ENCODE measurements around the gene CCDC112. TPM values are rescaled to one million over a fixed set of nuclear protein-coding genes. Genes with fewer than 3 reads are reported as not detected.

Gene CCDC112
- total RNA-seq, 4 donors from 2014 or later = 4.7 to 7.2 (median 4.8) TPM

GRCh38 chr5:115297031-115297430 is 577 bp upstream of the CCDC112 start:
- Histone ChIP-seq H3K27me3 (no peaks in the 10 kb centered on the region), H3K4me1 (peaks cover 0 to 22% (median 8%) of the 10 kb centered on the region in 3 donors), H3K4me3 (peak overlapping the region; percentile 66 to 95 (median 88)), H3K27ac (peak overlapping the region in 1 of 4 donors; percentile 82), H3K9me3 (no peaks in the 10 kb centered on the region), H3K36me3 (no peaks in the 10 kb centered on the region)
- TF ChIP-seq POLR2A (IDR thresholded peaks at IDR 0.05) (no peak), CTCF (IDR thresholded peaks at IDR 0.05) (no peak)
- intact Hi-C loops (cut with DNase I) = no loop called here
- WGBS, 2 donors = 23 to 40% methylated on average over 5 of the region's 5 CpGs
- DNase-seq = no peak

GRCh38 chr5:115295777-115296123 is 704 bp downstream of the CCDC112 start:
- peak overlapping the region; percentile 69 to 82 (median 79) for H3K27ac ChIP-seq
- no peaks in the 10 kb centered on the region for H3K36me3 ChIP-seq
- H3K27me3 ChIP-seq = no peaks in the 10 kb centered on the region
- peaks cover 0 to 22% (median 8%) of the 10 kb centered on the region in 3 donors for H3K4me1 ChIP-seq
- no peak for DNase-seq
- H3K9me3 ChIP-seq = no peaks in the 10 kb centered on the region
- intact Hi-C loops (cut with DNase I) = no loop called here
- 7 to 12% methylated on average over 11 of the region's 11 CpGs for WGBS, 2 donors
- H3K4me3 ChIP-seq = peak overlapping the region; percentile 66 to 95 (median 88)
- TF ChIP-seq CTCF (IDR thresholded peaks at IDR 0.05) = no peak
- no peak for TF ChIP-seq POLR2A (IDR thresholded peaks at IDR 0.05)

GRCh38 chr5:115291397-115291796 is 5.1 kb downstream of the CCDC112 start:
- TF ChIP-seq CTCF (IDR thresholded peaks at IDR 0.05) = no peak
- TF ChIP-seq POLR2A (IDR thresholded peaks at IDR 0.05) = no peak
- Histone ChIP-seq H3K4me3 (no peak overlapping the region), H3K36me3 (no peaks in the 10 kb centered on the region), H3K9me3 (no peaks in the 10 kb centered on the region), H3K27me3 (no peaks in the 10 kb centered on the region), H3K4me1 (peaks cover 0 to 17% (median 8%) of the 10 kb centered on the region in 3 donors), H3K27ac (no peak overlapping the region)
- no peak for DNase-seq
- intact Hi-C loops (cut with DNase I) = no loop called here

GRCh38 chr5:115289104-115289503 is 7.3 kb downstream of the CCDC112 start:
- DNase-seq = no peak
- no peaks in the 10 kb centered on the region for H3K9me3 ChIP-seq
- no peaks in the 10 kb centered on the region for H3K36me3 ChIP-seq
- 74 to 88% methylated on average over 4 of the region's 4 CpGs for WGBS, 2 donors
- no peak overlapping the region for H3K27ac ChIP-seq
- intact Hi-C loops (cut with DNase I) = no loop called here
- no peaks in the 10 kb centered on the region for H3K27me3 ChIP-seq
- H3K4me1 ChIP-seq = no peaks in the 10 kb centered on the region
- H3K4me3 ChIP-seq = no peak overlapping the region
- TF ChIP-seq POLR2A (IDR thresholded peaks at IDR 0.05) (no peak), CTCF (IDR thresholded peaks at IDR 0.05) (no peak)

GRCh38 chr5:115284021-115284420 is 12.4 kb downstream of the CCDC112 start:
- Histone ChIP-seq H3K9me3 (no peaks in the 10 kb centered on the region), H3K36me3 (no peaks in the 10 kb centered on the region), H3K4me1 (no peaks in the 10 kb centered on the region), H3K4me3 (no peak overlapping the region), H3K27me3 (no peaks in the 10 kb centered on the region), H3K27ac (no peak overlapping the region)
- no peak for DNase-seq
- WGBS, 2 donors = 85 to 90% methylated on average over 1 of the region's 1 CpG
- intact Hi-C loops (cut with DNase I) = no loop called here
- no peak for TF ChIP-seq CTCF (IDR thresholded peaks at IDR 0.05)
- no peak for TF ChIP-seq POLR2A (IDR thresholded peaks at IDR 0.05)

Measured in esophagus squamous epithelium (tissue), 5 donors.